HAP-1 (cell line): ENCODE measurements around the gene SIGLEC6.
"Not testable (repeated sequence)": the region's sequence is repeated elsewhere in the genome, so short reads cannot be mapped to it uniquely, and the experiment has no call there.

Source experiments
- DNase-seq, 2 experiments: peaks; one replicate each; pipeline ENCODE4 v3.0.0-alpha.2; 2016 to 2020; ENCODE audit warnings: low spot score in 2 of 2
- H3K27me3 ChIP-seq: fragments of 250-450 bp; sonication (Bioruptor Pico); 2 replicates; pipeline ENCODE4 v1.5.1; 2020; ENCODE audit warnings: low read depth, mild to moderate bottlenecking, moderate library complexity
- H3K36me3 ChIP-seq: fragments of 250-450 bp; sonication (Bioruptor Pico); replicated peaks from 2 replicates; pipeline ENCODE4 v1.5.1; 2020; ENCODE audit warnings: mild to moderate bottlenecking
- H3K4me1 ChIP-seq: fragments of 250-450 bp; sonication (Bioruptor Pico); 2 replicates; pipeline ENCODE4 v1.5.1; 2020; ENCODE audit warnings: mild to moderate bottlenecking
- H3K4me3 ChIP-seq: fragments of 250-450 bp; sonication (Bioruptor Pico); 2 replicates; pipeline ENCODE4 v1.5.1; 2020; ENCODE audit warnings: mild to moderate bottlenecking, moderate library complexity
- H3K9me3 ChIP-seq: fragments of 250-450 bp; sonication (Bioruptor Pico); 2 replicates; pipeline ENCODE4 v1.5.1; 2020; ENCODE audit warnings: mild to moderate bottlenecking, moderate library complexity
- in situ Hi-C: fragments of 300-500 bp; cut with MboI; formaldehyde crosslinking; loops from 3 replicates; pipeline ENCODE4 v1.14.3; 2020; ENCODE audit warnings: low sequenced_read_pairs, inconsistent platforms, mixed read lengths

SIGLEC6 gene

DNA sequence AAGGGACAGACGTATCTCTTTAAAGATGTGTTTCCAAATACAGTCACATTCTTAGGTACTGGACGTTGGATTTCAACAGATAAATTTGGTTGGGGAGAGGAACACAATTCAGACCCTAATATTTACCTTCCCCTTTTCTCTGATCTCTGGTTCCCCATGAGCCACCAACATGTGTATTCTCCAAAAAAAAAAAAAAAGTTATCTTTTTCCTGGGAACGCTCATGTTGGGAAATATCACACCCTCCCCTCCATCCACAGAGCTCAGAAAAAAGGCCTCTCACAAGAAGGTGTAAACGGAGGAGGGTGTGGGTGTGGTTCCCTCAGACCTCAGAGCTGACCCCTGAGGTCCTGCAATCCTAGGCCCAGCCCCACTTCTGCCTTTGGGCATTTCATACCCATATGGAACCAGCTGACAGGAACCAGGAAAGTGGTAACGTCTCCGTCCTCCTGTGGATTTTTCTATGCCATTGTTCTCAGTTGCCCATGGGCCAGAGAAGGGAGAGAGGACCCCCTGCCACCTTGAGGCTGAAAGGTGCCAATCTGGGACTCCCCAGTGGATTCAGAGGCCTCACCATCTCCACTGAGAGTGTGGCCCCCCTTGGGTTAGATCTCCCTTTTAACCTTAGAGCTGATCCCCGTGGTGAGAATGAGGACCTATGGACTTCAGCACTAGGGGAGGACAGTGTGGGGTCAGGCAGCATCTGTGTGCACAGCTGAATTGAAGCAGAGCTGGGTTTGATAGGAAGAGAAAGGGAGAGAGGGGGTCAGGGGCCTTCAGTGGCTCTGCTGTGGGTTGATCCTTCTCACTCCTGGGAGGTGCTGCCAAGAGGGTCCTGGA, 21.4 kb downstream of the SIGLEC6 start:
- in situ Hi-C loops, result no loop called here
- DNase-seq, result no peak
- Histone ChIP-seq H3K4me3 (no peak overlapping the region), H3K4me1 (no peaks in the 10 kb centered on the region), H3K27me3 (no peaks in the 10 kb centered on the region), H3K9me3 (no peaks in the 10 kb centered on the region), H3K36me3 (no peaks in the 10 kb centered on the region)

DNA sequence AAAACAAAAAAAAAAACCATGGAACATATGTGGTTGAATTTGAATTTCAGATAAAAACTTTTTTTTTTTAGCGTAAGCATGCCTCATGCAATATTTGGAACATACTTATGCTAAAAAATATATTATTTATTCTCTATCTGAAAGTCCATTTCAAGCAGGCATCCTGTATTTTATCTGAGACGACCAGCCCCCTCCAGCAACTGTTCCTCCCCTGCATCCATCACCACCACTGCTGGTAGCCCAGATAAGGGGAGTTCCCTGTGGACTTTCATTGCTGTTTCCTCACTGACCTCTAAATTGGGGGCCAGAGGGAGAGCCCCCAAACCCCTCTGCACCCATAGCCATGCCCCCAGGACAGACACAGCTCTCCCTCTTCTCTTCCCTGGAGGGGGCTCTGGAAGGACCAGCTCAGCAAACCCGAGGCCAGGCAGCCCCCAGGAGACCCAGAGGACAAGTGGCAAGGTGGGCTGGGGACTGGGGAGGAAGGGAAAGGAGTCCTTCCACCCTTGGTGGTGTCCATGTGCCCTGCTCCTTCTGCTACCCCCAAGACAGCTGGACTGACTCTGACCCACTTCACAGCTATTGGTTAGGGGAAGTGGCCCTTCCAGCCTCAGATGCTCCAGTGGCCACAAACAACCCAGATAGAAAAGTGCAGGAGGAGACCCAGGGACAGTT, 23.3 kb downstream of the SIGLEC6 start:
- in situ Hi-C loops, result no loop called here
- Histone ChIP-seq H3K4me3 (no peak overlapping the region), H3K36me3 (no peaks in the 10 kb centered on the region), H3K9me3 (no peaks in the 10 kb centered on the region), H3K27me3 (no peaks in the 10 kb centered on the region), H3K4me1 (no peaks in the 10 kb centered on the region)
- no peak for DNase-seq

DNA sequence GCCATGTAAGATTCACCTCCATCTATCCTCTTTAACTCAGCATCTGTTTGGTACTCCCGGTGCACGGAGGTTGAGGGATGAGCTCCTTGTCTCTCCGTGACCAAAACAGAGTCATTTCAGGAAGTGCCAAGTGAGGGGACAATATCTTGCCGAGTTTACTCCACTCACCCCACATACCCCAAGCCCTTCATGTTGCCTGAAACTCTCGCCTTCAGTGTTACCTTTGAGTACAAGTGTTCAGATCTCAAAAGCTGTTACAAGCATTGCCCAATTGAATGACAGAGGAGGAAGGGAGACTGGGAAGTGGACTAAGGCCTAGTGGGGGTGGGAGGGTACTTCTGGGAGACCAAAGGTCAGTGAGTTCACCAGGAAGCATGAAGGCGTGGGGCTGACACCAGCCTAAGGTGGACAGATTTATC, 23.8 kb downstream of the SIGLEC6 start:
- Histone ChIP-seq H3K9me3 (no peaks in the 10 kb centered on the region), H3K36me3 (no peaks in the 10 kb centered on the region), H3K27me3 (no peaks in the 10 kb centered on the region), H3K4me1 (no peaks in the 10 kb centered on the region), H3K4me3 (no peak overlapping the region)
- DNase-seq, result no peak
- in situ Hi-C loops, result no loop called here

DNA sequence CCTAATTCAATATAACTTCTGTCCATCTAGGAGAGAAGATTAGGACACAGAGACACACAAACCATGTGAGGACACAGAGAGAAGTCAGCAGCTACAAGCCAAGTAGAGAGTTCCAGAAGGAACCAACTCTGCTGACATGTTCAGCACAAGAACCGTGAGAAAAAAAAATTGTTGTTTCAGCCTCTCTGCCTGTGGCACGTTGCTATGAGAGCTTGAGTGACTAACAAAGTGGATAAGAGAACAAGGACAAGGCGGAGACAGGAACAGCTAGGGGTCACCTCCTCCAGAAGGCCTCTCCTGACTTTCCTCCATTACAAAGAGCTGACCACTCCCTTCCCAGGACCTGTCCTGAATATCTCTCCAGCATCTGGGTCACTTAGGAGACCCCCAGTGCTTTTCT, 24.3 kb downstream of the SIGLEC6 start:
- in situ Hi-C loops, result no loop called here
- Histone ChIP-seq H3K4me1 (no peaks in the 10 kb centered on the region), H3K4me3 (no peak overlapping the region), H3K9me3 (no peaks in the 10 kb centered on the region), H3K36me3 (no peaks in the 10 kb centered on the region), H3K27me3 (no peaks in the 10 kb centered on the region)
- DNase-seq, result no peak

DNA sequence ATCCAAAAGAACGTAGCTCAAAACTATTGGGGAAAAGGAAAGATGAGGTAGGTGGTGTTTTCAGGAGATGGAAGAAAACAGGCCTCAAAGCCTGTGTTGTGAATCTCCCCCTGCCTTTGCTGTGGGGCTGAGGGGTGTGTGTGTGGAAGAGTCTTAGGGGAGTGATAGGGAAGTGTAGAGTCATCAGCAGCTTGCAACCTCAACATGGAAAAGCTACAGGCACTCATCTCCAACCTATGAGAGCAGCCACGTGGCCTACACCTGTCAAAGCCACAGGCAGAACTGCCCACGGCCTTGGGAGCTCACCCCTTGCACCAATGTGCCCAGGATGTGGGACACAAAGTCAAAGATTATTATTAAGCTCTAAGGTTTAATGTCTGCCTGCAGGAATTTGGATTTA, 25.6 kb downstream of the SIGLEC6 start:
- H3K27me3 ChIP-seq, result no peaks in the 10 kb centered on the region
- no peak for DNase-seq
- H3K4me3 ChIP-seq, result no peak overlapping the region
- no peaks in the 10 kb centered on the region for H3K4me1 ChIP-seq
- no peaks in the 10 kb centered on the region for H3K9me3 ChIP-seq
- in situ Hi-C loops, result no loop called here
- no peaks in the 10 kb centered on the region for H3K36me3 ChIP-seq

DNA sequence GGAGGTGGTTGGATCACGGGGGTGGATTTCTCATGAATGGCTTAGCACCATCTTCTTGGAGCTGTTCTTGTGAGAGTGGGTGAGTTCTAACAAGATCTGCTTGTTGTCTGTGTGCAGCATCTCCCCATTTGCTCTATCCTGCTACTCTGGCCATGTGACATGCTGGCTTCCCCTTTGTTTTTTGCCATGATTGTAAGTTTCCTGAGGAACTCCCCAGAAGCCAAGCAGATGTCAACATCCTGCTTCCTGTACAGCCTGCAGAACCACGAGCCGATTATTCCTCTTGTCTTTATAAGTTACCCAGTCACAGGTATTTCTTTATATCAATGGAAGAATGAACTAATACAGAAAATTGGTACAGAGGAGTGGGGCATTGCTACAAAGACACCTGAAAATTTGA, 27.6 kb downstream of the SIGLEC6 start:
- H3K9me3 ChIP-seq, result no peaks in the 10 kb centered on the region
- no peaks in the 10 kb centered on the region for H3K4me1 ChIP-seq
- no peak for DNase-seq
- H3K4me3 ChIP-seq, result no peak overlapping the region
- no peaks in the 10 kb centered on the region for H3K36me3 ChIP-seq
- H3K27me3 ChIP-seq, result no peaks in the 10 kb centered on the region
- in situ Hi-C loops, result no loop called here

DNA sequence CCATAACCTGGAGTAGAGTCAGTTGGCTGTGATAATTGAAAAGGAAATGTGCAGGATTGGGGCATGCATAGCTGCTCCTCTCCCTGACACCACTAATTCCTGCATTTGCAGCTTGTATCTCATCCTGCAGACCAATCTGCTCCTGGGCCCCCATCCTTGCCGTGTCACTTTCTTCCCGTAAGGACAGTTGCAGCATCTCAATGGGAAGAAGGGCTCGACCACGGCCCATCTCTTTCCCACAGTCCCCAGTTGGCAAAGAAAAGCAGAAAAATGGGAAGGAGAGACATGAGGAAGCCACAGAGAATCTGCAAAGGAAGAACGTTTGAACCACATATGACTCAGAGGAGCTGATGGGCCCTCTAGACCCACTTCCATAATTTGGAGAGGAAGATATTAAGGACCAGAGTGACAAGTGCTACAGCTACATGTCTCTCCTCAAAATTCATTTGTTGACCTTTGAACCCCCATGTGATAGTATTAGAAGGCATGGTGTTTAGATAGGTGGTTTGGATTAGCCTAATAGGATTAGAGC, 28.1 kb downstream of the SIGLEC6 start:
- no peaks in the 10 kb centered on the region for H3K9me3 ChIP-seq
- no peak overlapping the region for H3K4me3 ChIP-seq
- no peak for DNase-seq
- in situ Hi-C loops, result no loop called here
- no peaks in the 10 kb centered on the region for H3K27me3 ChIP-seq
- H3K4me1 ChIP-seq, result no peaks in the 10 kb centered on the region
- no peaks in the 10 kb centered on the region for H3K36me3 ChIP-seq

DNA sequence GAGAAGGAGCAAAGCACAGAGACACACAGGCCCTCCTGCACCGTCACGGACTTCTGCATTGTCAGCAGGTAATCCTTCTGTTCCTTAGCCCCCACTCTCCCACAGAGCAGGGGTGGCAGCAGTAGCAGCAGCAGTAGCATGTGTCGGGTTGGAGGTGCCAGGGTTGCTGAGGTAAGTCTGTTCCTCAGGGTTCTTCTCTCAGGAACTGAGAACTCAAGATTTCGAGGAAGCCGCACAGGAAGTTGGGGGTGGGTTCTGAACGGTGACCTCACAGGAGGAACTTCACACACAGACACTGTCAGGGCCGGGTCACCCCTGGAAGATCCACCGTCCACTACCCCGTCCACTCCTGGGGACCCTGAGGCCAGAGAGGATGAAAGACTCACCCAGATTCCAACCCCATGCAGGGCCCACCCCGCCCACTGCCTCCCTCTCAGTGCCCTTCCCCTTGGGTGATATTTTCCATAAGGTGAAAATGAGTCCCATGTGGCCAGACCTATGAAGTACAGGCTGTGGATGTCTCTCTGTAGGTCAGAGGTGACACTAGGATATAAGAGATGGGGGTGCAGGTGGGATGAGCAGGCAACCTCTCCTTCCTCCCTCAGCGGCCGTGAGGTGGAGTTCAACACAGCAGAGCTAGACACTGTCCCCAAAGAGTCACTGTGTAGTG, 29.7 kb downstream of the SIGLEC6 start, which contains the start of gene SIGLEC12:
Gene SIGLEC12, minus strand, starts transcription at position 207 of the 670 bp plus-strand sequence. Its CDS starts 67 bp downstream, at position 140.
- Histone ChIP-seq H3K27me3 (no peaks in the 10 kb centered on the region), H3K9me3 (no peaks in the 10 kb centered on the region), H3K4me3 (no peak within 1 kb of the TSS), H3K4me1 (no peaks in the 10 kb centered on the region), H3K36me3 (no peaks in the 10 kb centered on the region)
- in situ Hi-C loops, result no loop called here
- no peak for DNase-seq

DNA sequence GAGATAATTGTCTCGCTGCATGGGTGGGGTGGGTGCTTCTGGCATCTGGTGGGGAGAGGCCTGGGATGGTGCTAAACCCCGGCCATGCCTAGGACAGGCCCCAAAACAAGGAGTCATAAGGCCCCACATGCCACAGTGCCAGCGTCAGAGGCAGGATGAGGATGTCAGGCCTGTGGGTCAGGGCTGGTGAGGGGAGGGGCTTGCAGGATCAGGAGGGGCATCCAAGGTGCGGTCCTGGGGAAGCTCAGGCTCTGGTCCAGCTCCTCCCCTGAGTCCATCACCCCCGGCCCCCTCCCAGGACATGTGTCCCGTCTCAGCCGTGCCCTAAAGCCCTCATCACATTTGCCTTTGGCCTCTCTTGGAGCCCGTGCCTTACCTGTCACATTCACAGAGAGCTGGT, 30.5 kb downstream of the SIGLEC6 start:
- H3K4me3 ChIP-seq, DNase-seq, H3K27me3 ChIP-seq, H3K9me3 ChIP-seq, in situ Hi-C loops, H3K36me3 ChIP-seq, H3K4me1 ChIP-seq: not testable (repeated sequence)

DNA sequence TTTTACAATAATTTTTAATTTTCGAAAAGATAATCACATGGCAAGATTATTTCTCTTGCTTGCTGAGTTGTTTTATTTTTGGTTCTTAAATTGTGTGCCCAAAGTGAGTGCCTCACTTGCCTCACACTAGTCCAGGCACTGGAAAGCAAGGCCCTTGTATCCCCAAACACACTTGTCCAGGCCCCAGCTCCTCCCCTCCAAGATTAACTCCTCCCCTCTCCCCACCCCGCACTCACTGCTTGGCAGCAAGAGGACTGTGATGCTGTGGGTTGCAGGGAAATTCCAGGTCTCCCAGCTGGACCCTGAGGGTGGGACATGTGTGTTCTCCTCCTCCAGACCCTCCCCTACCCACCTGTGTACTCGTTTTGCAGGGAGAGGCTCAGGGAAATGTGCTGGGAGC, 33.8 kb downstream of the SIGLEC6 start:
- no peaks in the 10 kb centered on the region for H3K27me3 ChIP-seq
- H3K4me1 ChIP-seq, result no peaks in the 10 kb centered on the region
- in situ Hi-C loops, result no loop called here
- no peaks in the 10 kb centered on the region for H3K36me3 ChIP-seq
- DNase-seq, result no peak
- no peak overlapping the region for H3K4me3 ChIP-seq
- H3K9me3 ChIP-seq, result no peaks in the 10 kb centered on the region

DNA sequence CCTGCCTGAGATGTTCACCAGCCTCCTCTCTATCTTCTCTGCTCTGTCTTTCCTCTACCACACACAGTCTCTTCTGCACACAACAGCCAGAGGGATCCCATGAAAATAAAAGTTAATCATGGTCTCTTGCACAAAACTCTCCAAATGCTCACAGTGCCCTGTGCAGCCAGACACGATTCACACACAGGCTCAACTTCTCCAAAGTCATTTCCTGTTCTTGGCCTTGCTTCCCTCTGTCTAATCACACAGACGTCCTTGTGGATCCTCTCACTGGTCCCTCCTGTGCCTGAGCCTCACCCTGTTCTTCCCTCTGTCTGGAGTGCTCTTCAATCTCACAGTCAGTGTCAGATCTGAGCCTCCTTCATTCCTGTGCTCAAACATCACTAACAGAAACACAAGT, 37.7 kb downstream of the SIGLEC6 start:
- in situ Hi-C loops, result no loop called here
- Histone ChIP-seq H3K36me3 (no peaks in the 10 kb centered on the region), H3K4me3 (no peak overlapping the region), H3K9me3 (no peaks in the 10 kb centered on the region), H3K27me3 (no peaks in the 10 kb centered on the region), H3K4me1 (no peaks in the 10 kb centered on the region)
- no peak for DNase-seq

DNA sequence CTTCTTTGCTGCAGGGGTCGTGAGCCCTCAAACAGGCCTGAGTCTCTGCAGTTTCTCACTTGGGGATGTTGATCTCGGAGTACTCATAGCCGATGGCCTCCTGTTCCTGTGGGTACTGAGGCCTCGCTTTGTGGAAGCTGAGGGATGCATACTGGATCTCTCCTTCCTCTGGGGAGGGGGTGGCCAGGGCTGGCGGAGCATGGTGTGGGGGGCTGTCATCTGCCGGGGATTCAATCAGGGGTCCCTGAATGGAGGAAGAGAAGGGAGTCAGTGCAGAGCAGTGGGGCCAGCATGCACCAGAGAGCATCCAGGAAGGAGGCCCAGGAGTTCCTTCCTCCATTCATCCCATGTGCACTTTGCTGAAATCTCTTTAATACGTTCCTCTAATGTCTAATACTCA, 39.9 kb downstream of the SIGLEC6 start:
- no peaks in the 10 kb centered on the region for H3K36me3 ChIP-seq
- DNase-seq, result no peak
- H3K27me3 ChIP-seq, result no peaks in the 10 kb centered on the region
- in situ Hi-C loops, result no loop called here
- H3K4me1 ChIP-seq, result no peaks in the 10 kb centered on the region
- no peak overlapping the region for H3K4me3 ChIP-seq
- no peaks in the 10 kb centered on the region for H3K9me3 ChIP-seq

DNA sequence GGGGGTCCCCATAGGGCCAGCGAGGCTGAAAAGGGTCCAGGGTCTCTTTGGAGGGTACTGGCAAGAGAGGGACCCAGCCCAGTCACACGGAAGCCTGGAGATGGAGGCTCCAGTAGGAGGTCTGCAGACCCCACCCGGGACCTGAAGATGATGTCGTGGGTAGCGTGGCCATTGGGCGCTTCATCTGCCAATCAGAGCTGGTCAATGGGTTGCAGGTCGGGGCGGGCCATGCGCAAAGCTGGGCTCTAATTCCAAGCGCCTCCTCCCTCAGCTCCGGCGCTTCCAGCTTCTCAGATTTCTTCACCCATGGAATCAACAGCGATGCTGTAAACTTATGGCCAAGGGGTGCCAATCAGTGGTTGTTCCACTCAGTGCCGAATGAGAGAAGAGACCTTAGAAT, 40.8 kb downstream of the SIGLEC6 start:
- no peaks in the 10 kb centered on the region for H3K4me1 ChIP-seq
- no peaks in the 10 kb centered on the region for H3K9me3 ChIP-seq
- DNase-seq, result no peak
- H3K36me3 ChIP-seq, result no peaks in the 10 kb centered on the region
- no peak overlapping the region for H3K4me3 ChIP-seq
- in situ Hi-C loops, result no loop called here
- H3K27me3 ChIP-seq, result no peaks in the 10 kb centered on the region

DNA sequence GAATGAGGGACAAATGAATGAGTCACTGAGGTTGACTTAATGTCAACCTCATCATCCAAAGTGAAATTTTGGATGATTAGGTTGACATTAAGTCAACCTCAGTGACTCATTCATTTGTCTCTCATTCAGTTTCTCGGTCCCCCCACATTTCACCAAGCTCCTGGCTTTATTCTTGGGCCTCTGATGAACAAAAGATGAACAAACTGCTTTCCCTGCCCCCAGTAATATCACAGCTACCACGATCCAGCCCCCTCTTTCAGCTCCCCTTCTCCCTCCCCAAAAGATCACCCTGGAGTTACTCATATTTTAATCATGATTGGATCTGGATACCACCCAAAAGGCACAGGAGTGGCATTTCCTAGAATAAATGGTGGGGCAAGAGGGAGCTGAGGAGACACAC, 42.4 kb downstream of the SIGLEC6 start:
- no peak overlapping the region for H3K4me3 ChIP-seq
- no peaks in the 10 kb centered on the region for H3K27me3 ChIP-seq
- H3K9me3 ChIP-seq, result no peaks in the 10 kb centered on the region
- H3K4me1 ChIP-seq, result no peaks in the 10 kb centered on the region
- no peaks in the 10 kb centered on the region for H3K36me3 ChIP-seq
- DNase-seq, result no peak
- in situ Hi-C loops, result no loop called here
